Activated CD8-positive, alpha-beta T cell treated with anti-CD3 and anti-CD28 coated beads for 36 hours (primary cell): ENCODE measurements around the gene UNK. TPM values are rescaled to one million over a fixed set of nuclear protein-coding genes. Genes with fewer than 3 reads are reported as not detected.

Source experiments
- ATAC-seq: fragments of 200-7000 bp; cut with Tn5 transposase; one replicate; pipeline ENCODE4 v1.10.0; 2021; ENCODE audit warnings: mild to moderate bottlenecking, moderate library complexity
- CTCF ChIA-PET: fragments of 350-600 bp; sonication (Branson Sonifier 250); formaldehyde crosslinking; loops from one replicate; lab custom pipeline; 2021; ENCODE audit warnings: antibody characterized with exemption; lab: Charles Lee
- POLR2A ChIA-PET: fragments of 350-600 bp; sonication (Branson Sonifier 250); formaldehyde crosslinking; loops from one replicate; lab custom pipeline; 2021; ENCODE audit warnings: antibody characterized with exemption; lab: Charles Lee
- DNase-seq: peaks from one replicate; pipeline ENCODE4 v3.0.0-alpha.2; 2020
- H3K27ac Mint-ChIP-seq: one replicate; pipeline ENCODE4 v1.8.0; 2021; ENCODE audit warnings: mild to moderate bottlenecking, mixed read lengths
- H3K27me3 Mint-ChIP-seq: one replicate; pipeline ENCODE4 v1.8.0; 2021; ENCODE audit warnings: mixed read lengths
- H3K36me3 Mint-ChIP-seq: one replicate; pipeline ENCODE4 v1.8.0; 2021; ENCODE audit warnings: low read depth, mixed read lengths
- H3K4me1 Mint-ChIP-seq: one replicate; pipeline ENCODE4 v1.8.0; 2021; ENCODE audit warnings: low read depth, mixed read lengths
- H3K4me3 Mint-ChIP-seq: one replicate; pipeline ENCODE4 v1.8.0; 2021; ENCODE audit warnings: mild to moderate bottlenecking, moderate library complexity, mixed read lengths
- H3K9me3 Mint-ChIP-seq: one replicate; pipeline ENCODE4 v1.8.0; 2021; ENCODE audit warnings: mixed read lengths
- intact Hi-C: fragments of 100-400 bp; cut with micrococcal nuclease; formaldehyde crosslinking; loops from one replicate; pipeline ENCODE4 v1.10.0; 2022
- total RNA-seq, 2 experiments: library from RNA; stranded (reverse); gene quantifications; one replicate each; pipeline ENCODE4 v1.2.3, GENCODE V29; 2021
- TF ChIP-seq, protein P1 (sequence below): fragments of 200-600 bp; IDR thresholded peaks from one replicate; pipeline ENCODE4 v1.8.0; 2022; ENCODE audit warnings: antibody characterized with exemption, mild to moderate bottlenecking

UNK gene
- total RNA-seq, 2 experiments from 2014 or later: 26.4 to 26.6 TPM

GRCh38 chr17:75751676-75752404 is 32.8 kb upstream of the UNK start:
- peaks cover 19% of the 10 kb centered on the region for H3K4me1 Mint-ChIP-seq
- no peaks in the 10 kb centered on the region for H3K9me3 Mint-ChIP-seq
- ChIA-PET CTCF (interaction anchor here (1.2 to 9.9 kb wide), 15 partner anchors 10 to 150 kb away, joined by 3 to 347 read pairs (median 27); partner anchors contain the start of genes GALK1, ITGB4 and SMIM5), POLR2A (interaction anchor here (1.2 to 2.9 kb wide), 2 partner anchors 24 to 122 kb away, joined by 3 to 21 read pairs; no protein-coding TSS in a partner anchor)
- H3K27ac Mint-ChIP-seq: no peak overlapping the region
- no peak for ATAC-seq
- H3K36me3 Mint-ChIP-seq: no peaks in the 10 kb centered on the region
- TF ChIP-seq, protein P1, sequence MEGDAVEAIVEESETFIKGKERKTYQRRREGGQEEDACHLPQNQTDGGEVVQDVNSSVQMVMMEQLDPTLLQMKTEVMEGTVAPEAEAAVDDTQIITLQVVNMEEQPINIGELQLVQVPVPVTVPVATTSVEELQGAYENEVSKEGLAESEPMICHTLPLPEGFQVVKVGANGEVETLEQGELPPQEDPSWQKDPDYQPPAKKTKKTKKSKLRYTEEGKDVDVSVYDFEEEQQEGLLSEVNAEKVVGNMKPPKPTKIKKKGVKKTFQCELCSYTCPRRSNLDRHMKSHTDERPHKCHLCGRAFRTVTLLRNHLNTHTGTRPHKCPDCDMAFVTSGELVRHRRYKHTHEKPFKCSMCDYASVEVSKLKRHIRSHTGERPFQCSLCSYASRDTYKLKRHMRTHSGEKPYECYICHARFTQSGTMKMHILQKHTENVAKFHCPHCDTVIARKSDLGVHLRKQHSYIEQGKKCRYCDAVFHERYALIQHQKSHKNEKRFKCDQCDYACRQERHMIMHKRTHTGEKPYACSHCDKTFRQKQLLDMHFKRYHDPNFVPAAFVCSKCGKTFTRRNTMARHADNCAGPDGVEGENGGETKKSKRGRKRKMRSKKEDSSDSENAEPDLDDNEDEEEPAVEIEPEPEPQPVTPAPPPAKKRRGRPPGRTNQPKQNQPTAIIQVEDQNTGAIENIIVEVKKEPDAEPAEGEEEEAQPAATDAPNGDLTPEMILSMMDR: no peak
- DNase-seq: no peak
- H3K4me3 Mint-ChIP-seq: no peak overlapping the region
- H3K27me3 Mint-ChIP-seq: peaks cover 1% of the 10 kb centered on the region
- intact Hi-C loops: no loop called here

DNA sequence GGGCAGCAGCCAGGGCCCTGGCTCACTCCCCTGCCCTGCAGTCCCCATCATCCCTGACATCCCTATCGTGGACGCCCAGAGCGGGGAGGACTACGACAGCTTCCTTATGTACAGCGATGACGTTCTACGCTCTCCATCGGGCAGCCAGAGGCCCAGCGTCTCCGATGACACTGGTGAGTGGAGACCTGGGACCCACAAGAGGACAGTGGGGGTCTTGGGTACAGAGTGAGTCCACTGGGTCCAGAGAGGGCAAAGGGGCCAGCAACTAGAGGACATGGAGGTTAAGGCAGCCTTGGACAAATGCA is 32.2 kb upstream of the UNK start:
- H3K36me3 Mint-ChIP-seq: no peaks in the 10 kb centered on the region
- H3K27me3 Mint-ChIP-seq: peaks cover 1% of the 10 kb centered on the region
- TF ChIP-seq, protein P1: no peak
- no peak overlapping the region for H3K27ac Mint-ChIP-seq
- ATAC-seq: no peak
- intact Hi-C loops: no loop called here
- peaks cover 19% of the 10 kb centered on the region for H3K4me1 Mint-ChIP-seq
- POLR2A ChIA-PET: interaction anchor here (1.2 to 1.5 kb wide), 2 partner anchors 31 to 123 kb away, joined by 3 to 5 read pairs; no protein-coding TSS in a partner anchor
- CTCF ChIA-PET: interaction anchor here (0.8 to 9.9 kb wide), 17 partner anchors 12 to 236 kb away, joined by 3 to 217 read pairs (median 15); partner anchors contain the start of genes GALK1, ITGB4, SMIM5 and TSEN54
- DNase-seq: no peak
- H3K4me3 Mint-ChIP-seq: no peak overlapping the region
- H3K9me3 Mint-ChIP-seq: no peaks in the 10 kb centered on the region

DNA sequence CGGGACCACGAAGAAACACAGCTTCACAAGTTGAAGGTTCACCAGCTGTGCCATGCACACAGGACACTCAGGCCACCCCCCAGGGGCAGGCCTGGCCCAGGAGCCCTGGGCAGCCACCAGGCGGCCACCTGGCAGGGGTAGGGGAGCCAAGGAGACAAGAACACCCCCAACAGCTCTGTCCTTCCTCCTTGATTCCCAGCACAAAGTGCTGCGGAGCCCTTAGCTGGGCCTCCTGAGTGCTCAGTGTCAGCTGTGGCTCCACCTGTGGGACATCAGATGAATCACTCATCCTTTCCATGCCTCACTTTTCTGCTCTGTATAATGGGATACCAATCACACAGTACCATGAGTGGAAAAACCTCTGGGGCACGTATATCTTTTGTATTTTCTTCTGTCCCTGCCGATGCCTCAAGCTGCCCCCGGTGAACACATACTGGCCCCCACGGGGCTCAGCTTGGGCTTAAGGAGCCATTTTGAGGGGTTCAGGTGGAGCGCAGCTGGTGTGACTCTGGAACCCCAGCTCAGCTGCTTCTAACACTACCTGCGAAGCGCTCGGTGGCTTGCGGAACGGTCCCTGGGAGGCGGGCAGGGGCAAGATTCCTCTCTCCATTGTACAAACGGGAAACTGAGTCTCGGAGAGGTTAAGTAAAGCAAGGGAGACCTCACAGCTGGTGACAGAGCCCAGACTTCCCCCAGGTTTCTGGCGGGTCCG is 31.6 kb upstream of the UNK start:
- intact Hi-C loops: no loop called here
- Mint-ChIP-seq H3K27me3 (no peaks in the 10 kb centered on the region), H3K36me3 (no peaks in the 10 kb centered on the region), H3K4me3 (peak overlapping the region; percentile 61), H3K4me1 (peaks cover 19% of the 10 kb centered on the region), H3K9me3 (no peaks in the 10 kb centered on the region), H3K27ac (no peak overlapping the region)
- ATAC-seq (no peak), DNase-seq (no peak)
- ChIA-PET CTCF (interaction anchor here (0.6 to 9.9 kb wide), 72 partner anchors 8 to 412 kb away, joined by 3 to 217 read pairs (median 4); partner anchors contain the start of genes GALK1, ITGB4, RECQL5 and SAP30BP), POLR2A (interaction anchor here (0.6 to 2.7 kb wide), 13 partner anchors 11 to 142 kb away, joined by 3 to 21 read pairs (median 5); partner anchors contain the start of genes GALK1, RECQL5 and SAP30BP)
- TF ChIP-seq, protein P1: no peak

DNA sequence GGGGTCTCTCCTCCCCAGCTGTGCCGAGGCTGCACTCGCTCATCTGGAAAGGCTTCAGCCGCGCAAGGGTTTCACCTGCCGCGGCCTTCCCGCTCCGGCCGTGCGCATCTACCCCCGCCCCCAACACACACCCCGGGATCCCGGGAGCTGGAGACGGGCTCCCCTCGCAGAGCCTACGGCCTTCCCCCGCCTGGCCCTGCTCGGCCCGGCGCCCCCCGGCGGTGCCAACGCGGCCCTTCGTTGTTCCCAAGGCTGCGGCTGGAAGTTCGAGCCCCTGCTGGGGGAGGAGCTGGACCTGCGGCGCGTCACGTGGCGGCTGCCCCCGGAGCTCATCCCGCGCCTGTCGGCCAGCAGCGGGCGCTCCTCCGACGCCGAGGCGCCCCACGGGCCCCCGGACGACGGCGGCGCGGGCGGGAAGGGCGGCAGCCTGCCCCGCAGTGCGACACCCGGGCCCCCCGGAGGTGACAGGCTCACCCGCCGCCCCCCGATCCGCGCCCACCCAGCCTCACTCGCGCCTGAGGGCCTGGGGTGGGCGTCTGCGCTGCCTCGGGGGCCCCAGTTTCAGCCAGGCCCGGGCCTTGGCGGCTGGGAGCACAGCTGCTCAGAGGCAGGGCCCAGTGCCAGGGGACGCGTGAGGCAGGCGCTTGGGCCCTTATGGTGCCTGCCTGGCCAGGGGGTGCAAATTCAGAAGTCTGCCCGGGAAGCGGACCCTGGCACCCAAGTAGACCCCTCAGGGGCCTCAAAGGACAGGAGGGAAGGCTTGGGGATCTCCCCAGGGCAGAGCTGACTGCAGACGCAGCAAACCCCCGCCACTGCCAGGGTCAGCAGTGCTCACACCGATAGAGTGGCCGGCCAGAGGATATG is 30.9 kb upstream of the UNK start:
- H3K4me3 Mint-ChIP-seq: peak overlapping the region; percentile 61
- H3K27ac Mint-ChIP-seq: no peak overlapping the region
- ChIA-PET POLR2A (interaction anchor here (0.6 to 2.7 kb wide), 15 partner anchors 10 to 141 kb away, joined by 3 to 21 read pairs (median 5); partner anchors contain the start of genes GALK1, RECQL5, SAP30BP and UNK), CTCF (interaction anchor here (0.6 to 9.9 kb wide), 73 partner anchors 8 to 413 kb away, joined by 3 to 217 read pairs (median 4); partner anchors contain the start of genes GALK1, ITGB4, RECQL5 and SAP30BP)
- DNase-seq (peak; percentile 77), ATAC-seq (peak; percentile 80)
- H3K36me3 Mint-ChIP-seq: no peaks in the 10 kb centered on the region
- TF ChIP-seq, protein P1: peak; percentile 75
- H3K4me1 Mint-ChIP-seq: peaks cover 19% of the 10 kb centered on the region
- no peaks in the 10 kb centered on the region for H3K9me3 Mint-ChIP-seq
- intact Hi-C loops: no loop called here
- no peaks in the 10 kb centered on the region for H3K27me3 Mint-ChIP-seq
